AG04449 (cell line): Measurements from ENCODE around the gene NRL.

Experiments used
- CTCF ChIA-PET: fragments of 350-600 bp; formaldehyde crosslinking; extraction: SDS; loops from one replicate; lab custom pipeline; 2021; ENCODE audit warnings: antibody characterized with exemption; lab: Yijun Ruan, JAX
- POLR2A ChIA-PET: fragments of 400-600, 350-600 bp; formaldehyde crosslinking; extraction: SDS; loops from one replicate; lab custom pipeline; 2020; ENCODE audit warnings: antibody characterized with exemption, inconsistent platforms; lab: Yijun Ruan, JAX
- DNase-seq: peaks from one replicate; pipeline ENCODE4 v3.0.0-alpha.2; 2010; ENCODE audit warnings: low read depth, low spot score
- H3K4me3 ChIP-seq: 2 replicates; pipeline ENCODE4 v1.5.1; 2011; ENCODE audit warnings: low read depth, mild to moderate bottlenecking, control low read depth, low read length
- TF ChIP-seq, protein P1 (sequence below): IDR thresholded peaks from one replicate; pipeline ENCODE4 v1.5.1; 2011; ENCODE audit warnings: mild to moderate bottlenecking, moderate library complexity, low read length, control low read depth, inconsistent platforms; ENCODE audit not compliant: insufficient read depth; ENCODE audit errors: missing control alignments

Gene NRL

DNA sequence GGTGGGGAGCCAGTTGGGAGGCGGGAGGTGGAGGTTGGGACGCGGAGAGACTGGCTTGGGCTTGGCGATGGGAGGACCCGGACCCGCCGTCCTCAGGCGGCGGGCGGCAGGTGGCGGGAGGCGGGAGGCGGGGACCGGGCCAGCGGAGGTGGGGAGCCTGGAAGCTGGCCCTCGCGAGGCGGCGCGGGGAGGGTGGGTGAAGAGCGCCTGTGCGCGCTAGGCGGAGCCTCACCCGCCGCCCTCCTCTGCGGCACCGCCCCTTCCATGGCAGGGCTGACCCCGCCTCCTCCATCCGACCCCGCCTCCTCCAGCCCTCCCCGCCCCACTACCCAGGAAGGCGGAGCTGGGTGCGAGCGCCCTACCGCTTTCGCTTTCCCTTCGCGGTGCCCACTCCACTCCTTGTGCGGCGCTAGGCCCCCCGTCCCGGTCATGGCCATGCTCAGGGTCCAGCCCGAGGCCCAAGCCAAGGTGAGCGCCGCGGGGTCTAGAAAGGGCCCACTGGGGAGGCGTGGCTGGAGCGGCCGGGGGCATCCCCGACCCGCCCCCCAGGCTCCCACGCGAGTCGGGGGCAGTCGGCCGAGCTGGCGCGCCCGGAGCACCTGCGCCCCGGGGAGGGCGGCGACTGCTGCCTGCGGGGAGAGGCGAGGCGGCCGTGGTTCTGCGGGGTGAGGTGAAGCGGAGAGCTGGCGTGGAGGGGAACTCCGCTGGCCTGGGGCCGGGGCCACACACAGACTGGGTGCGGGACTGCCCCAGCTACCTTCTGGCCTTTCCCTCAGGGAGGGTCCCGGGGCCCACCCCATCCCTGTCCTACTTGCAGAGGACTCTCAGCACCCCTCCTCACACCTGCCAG, 21.3 kb upstream of the NRL start, which contains the start of gene PSME1:
Gene PSME1 (plus strand): TSS at position 361 of the 850 bp plus-strand sequence. CDS start 69 bp downstream, at position 430.
- CTCF ChIA-PET: interaction anchor here (1.1 to 3.3 kb wide), 7 partner anchors 11 to 174 kb away, joined by 3 to 16 read pairs (median 11); partner anchors contain the start of genes CIDEB, IRF9, PSME2 and RNF31
- TF ChIP-seq, protein P1, sequence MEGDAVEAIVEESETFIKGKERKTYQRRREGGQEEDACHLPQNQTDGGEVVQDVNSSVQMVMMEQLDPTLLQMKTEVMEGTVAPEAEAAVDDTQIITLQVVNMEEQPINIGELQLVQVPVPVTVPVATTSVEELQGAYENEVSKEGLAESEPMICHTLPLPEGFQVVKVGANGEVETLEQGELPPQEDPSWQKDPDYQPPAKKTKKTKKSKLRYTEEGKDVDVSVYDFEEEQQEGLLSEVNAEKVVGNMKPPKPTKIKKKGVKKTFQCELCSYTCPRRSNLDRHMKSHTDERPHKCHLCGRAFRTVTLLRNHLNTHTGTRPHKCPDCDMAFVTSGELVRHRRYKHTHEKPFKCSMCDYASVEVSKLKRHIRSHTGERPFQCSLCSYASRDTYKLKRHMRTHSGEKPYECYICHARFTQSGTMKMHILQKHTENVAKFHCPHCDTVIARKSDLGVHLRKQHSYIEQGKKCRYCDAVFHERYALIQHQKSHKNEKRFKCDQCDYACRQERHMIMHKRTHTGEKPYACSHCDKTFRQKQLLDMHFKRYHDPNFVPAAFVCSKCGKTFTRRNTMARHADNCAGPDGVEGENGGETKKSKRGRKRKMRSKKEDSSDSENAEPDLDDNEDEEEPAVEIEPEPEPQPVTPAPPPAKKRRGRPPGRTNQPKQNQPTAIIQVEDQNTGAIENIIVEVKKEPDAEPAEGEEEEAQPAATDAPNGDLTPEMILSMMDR: no peak
- peak within 1 kb of the TSS; percentile 73 for H3K4me3 ChIP-seq
- no peak for DNase-seq
- POLR2A ChIA-PET: interaction anchor here (0.5 to 1.7 kb wide), 7 partner anchors 9 to 106 kb away, joined by 3 to 14 read pairs (median 4); partner anchors contain the start of genes DCAF11, NRL, PCK2 and PSME2

DNA sequence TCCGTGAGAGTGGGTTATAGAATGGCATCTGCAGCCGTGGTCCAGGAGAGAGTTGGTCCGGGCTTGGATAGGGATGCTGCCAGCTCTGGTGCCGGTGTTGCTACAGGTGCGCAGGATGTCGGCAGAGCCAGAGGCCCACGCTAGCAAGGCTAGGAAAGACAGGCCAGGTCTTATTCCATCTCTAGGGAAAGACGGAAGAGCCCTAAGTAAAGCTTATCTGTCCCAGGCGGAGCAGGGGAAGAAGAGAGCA, 20.8 kb upstream of the NRL start:
- CTCF ChIA-PET: interaction anchor here (1.1 to 3.3 kb wide), 5 partner anchors 27 to 175 kb away, joined by 3 to 16 read pairs (median 5); partner anchors contain the start of gene CIDEB
- POLR2A ChIA-PET: interaction anchor here (0.5 to 1.7 kb wide), 4 partner anchors 12 to 42 kb away, joined by 3 to 14 read pairs (median 8); partner anchors contain the start of genes DCAF11, NRL, PCK2 and PSME2

DNA sequence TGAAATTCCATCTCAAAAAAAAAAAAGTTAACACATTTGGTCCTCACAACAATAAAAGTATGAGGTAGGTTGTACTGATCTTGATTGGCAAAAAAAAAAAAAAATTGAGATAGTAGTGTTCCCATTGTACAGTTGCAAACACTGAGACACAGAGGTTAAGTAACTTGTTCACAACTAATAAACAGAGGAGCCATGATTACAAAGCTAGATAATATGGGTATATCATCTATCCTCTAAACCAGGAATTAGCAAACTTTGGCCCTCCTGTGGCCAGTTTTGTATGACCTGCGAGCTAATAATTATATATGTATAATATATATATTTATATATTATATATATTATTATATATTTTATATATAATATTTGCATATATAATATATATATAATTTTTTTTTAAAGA, 19.0 kb upstream of the NRL start:
- no peak overlapping the region for H3K4me3 ChIP-seq
- ChIA-PET CTCF (interaction anchor here (0.8 to 2.0 kb wide), 6 partner anchors 13 to 75 kb away, joined by 3 to 8 read pairs (median 4); partner anchors contain the start of genes IRF9, NRL and PSME2), POLR2A (no interaction called here)
- TF ChIP-seq, protein P1: no peak
- DNase-seq: no peak

More for the DNA sequence above, 20.8 kb upstream of the NRL start:
- H3K4me3 ChIP-seq: peak overlapping the region; percentile 73
- TF ChIP-seq, protein P1: no peak
- DNase-seq: no peak

DNA sequence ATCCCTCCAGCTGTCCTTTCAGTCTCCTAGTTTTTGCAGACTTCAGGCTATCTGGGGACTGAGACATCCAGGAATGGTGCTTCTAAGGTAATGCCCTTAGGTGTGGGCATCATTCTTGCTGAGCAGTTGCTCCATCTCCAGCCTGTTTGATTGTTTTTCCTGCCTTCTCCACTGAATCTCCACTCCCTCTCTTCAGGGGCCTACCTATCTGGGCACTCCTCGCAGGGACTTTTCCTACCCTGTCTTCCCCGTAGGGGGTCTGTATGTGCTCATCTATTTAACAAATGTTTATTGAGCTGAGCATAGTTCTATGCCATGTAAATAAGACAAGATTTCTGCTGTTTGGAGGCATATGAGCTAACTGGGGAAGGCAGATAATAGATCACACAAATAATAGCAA, 18.2 kb upstream of the NRL start:
- TF ChIP-seq, protein P1: no peak
- ChIA-PET CTCF (interaction anchor here (0.8 to 2.0 kb wide), 4 partner anchors 13 to 28 kb away, joined by 3 to 8 read pairs (median 6); partner anchors contain the start of genes IRF9, NRL and PSME2), POLR2A (no interaction called here)
- no peak for DNase-seq
- no peak overlapping the region for H3K4me3 ChIP-seq

DNA sequence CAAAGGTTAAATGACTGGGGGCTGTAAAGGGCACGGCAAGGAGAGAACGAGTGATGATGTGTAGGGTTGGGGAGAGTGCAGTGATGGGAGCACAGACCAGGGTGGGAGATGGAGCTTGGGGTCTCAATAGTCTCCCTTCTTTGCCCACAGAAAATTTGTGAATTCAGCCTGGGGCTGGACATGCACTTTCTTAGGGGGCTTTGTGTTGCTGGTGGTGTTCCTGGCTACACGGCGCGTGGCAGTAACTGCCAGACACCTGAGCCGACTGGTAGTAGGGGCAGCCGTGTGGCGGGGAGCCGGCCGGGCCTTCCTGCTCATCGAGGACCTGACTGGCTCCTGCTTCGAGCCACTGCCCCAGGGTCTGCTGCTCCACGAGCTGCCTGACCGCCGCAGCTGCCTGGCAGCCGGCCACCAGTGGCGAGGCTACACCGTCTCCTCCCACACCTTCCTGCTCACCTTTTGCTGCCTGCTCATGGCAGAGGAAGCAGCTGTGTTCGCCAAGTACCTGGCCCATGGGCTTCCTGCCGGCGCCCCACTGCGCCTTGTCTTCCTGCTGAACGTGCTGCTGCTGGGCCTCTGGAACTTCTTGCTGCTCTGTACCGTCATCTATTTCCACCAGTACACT, 17.4 kb upstream of the NRL start:
- TF ChIP-seq, protein P1: no peak
- ChIA-PET CTCF (interaction anchor here (0.9 to 1.6 kb wide), 2 partner anchors 16 to 42 kb away, joined by 3 read pairs; no protein-coding TSS in a partner anchor), POLR2A (no interaction called here)
- H3K4me3 ChIP-seq: no peak overlapping the region
- no peak for DNase-seq

DNA sequence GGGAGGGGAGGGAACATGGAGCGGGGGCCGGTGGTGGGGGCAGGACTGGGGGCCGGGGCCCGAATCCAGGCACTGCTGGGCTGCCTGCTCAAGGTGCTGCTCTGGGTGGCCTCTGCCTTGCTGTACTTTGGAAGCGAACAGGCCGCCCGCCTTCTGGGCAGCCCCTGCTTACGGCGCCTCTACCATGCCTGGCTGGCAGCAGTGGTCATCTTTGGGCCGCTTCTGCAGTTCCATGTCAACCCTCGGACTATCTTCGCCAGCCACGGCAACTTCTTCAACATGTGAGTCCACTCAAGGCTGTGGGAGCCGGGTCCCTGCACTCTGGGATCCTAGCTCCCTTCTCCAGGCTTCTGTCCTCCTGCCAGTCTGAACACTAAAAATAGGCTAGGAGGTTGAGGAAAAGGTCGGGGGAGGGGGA, 16.8 kb upstream of the NRL start:
- TF ChIP-seq, protein P1: no peak
- H3K4me3 ChIP-seq: no peak overlapping the region
- ChIA-PET POLR2A (no interaction called here), CTCF (interaction anchor here (0.9 to 1.6 kb wide), 2 partner anchors 15 to 41 kb away, joined by 3 read pairs; no protein-coding TSS in a partner anchor)
- no peak for DNase-seq
